GM23338 (cell line): ENCODE results near the gene FLT3. TPM values are rescaled to one million over a fixed set of nuclear protein-coding genes. Genes with fewer than 3 reads are reported as not detected.

Experiments
- ATAC-seq: fragments of 200-7000 bp; cut with Tn5 transposase; 3 replicates; pipeline ENCODE4 v1.9.1; 2020
- DNase-seq: peaks from one replicate; pipeline ENCODE4 v3.0.0-alpha.2; 2015; ENCODE audit warnings: low spot score
- H2AFZ ChIP-seq: fragments of 200-600 bp; sonication (generic); 2 replicates; pipeline ENCODE4 v1.8.0; 2016; ENCODE audit warnings: antibody characterized with exemption, mild to moderate bottlenecking, moderate library complexity
- H3F3A ChIP-seq: fragments of 200-600 bp; sonication (generic); replicated peaks from 2 replicates; pipeline ENCODE4 v1.8.0; 2017; ENCODE audit warnings: antibody characterized with exemption, mixed run types, low read depth
- H3K27ac ChIP-seq: fragments of 200-600 bp; sonication (generic); 2 replicates; pipeline ENCODE4 v1.6.1; 2016; ENCODE audit warnings: low read depth
- H3K27me3 ChIP-seq: fragments of 200-600 bp; sonication (generic); 2 replicates; pipeline ENCODE4 v1.8.0; 2016; ENCODE audit warnings: mild to moderate bottlenecking, mixed run types, moderate library complexity; ENCODE audit not compliant: insufficient read depth
- H3K36me3 ChIP-seq: fragments of 200-600 bp; sonication (generic); 2 replicates; pipeline ENCODE4 v1.8.0; 2016; ENCODE audit warnings: mild to moderate bottlenecking; ENCODE audit not compliant: insufficient read depth
- H3K4me1 ChIP-seq: fragments of 200-600 bp; sonication (generic); 2 replicates; pipeline ENCODE4 v1.8.0; 2016; ENCODE audit warnings: mild to moderate bottlenecking, moderate library complexity; ENCODE audit not compliant: insufficient read depth
- H3K4me2 ChIP-seq: fragments of 200-600 bp; sonication (generic); 2 replicates; pipeline ENCODE4 v1.7.1; 2017; ENCODE audit warnings: mixed run types
- H3K4me3 ChIP-seq: fragments of 200-600 bp; sonication (generic); 2 replicates; pipeline ENCODE4 v1.6.1; 2016; ENCODE audit warnings: mixed run types
- H3K79me2 ChIP-seq: fragments of 200-600 bp; sonication (generic); replicated peaks from 2 replicates; pipeline ENCODE4 v1.8.0; 2017; ENCODE audit warnings: mild to moderate bottlenecking; ENCODE audit not compliant: insufficient read depth
- H3K9me2 ChIP-seq: fragments of 200-600 bp; sonication (generic); 2 replicates; pipeline ENCODE4 v1.8.0; 2017; ENCODE audit not compliant: insufficient read depth
- H4K20me1 ChIP-seq: fragments of 200-600 bp; sonication (generic); replicated peaks from 2 replicates; pipeline ENCODE4 v1.8.0; 2017; ENCODE audit warnings: mild to moderate bottlenecking; ENCODE audit not compliant: insufficient read depth
- H3K27ac Mint-ChIP-seq: 2 replicates; pipeline ENCODE4 v1.8.0; 2020; ENCODE audit warnings: inconsistent platforms, mild to moderate bottlenecking, moderate library complexity, mixed read lengths
- H3K27me3 Mint-ChIP-seq: 3 replicates; pipeline ENCODE4 v1.8.0; 2022; ENCODE audit warnings: low read depth, mild to moderate bottlenecking, moderate library complexity, mixed read lengths, inconsistent platforms; ENCODE audit not compliant: insufficient read depth, poor library complexity
- H3K36me3 Mint-ChIP-seq: 3 replicates; pipeline ENCODE4 v1.8.0; 2021; ENCODE audit warnings: low read depth, mild to moderate bottlenecking, inconsistent platforms, moderate library complexity, mixed read lengths
- H3K4me1 Mint-ChIP-seq: 3 replicates; pipeline ENCODE4 v1.8.0; 2020; ENCODE audit warnings: mild to moderate bottlenecking, inconsistent platforms, mixed read lengths
- H3K4me3 Mint-ChIP-seq: 3 replicates; pipeline ENCODE4 v1.8.0; 2021; ENCODE audit warnings: moderate library complexity, mild to moderate bottlenecking, inconsistent platforms, mixed read lengths
- H3K9me3 Mint-ChIP-seq: 3 replicates; pipeline ENCODE4 v1.8.0; 2020; ENCODE audit warnings: moderate library complexity, mild to moderate bottlenecking, inconsistent platforms, mixed read lengths
- CREB1 ChIP-seq: fragments of 250-450 bp; sonication (Bioruptor Pico); IDR thresholded peaks from 2 replicates; pipeline ENCODE4 v1.5.0; 2020; ENCODE audit warnings: low read depth, mild to moderate bottlenecking, moderate library complexity
- CTCF ChIP-seq, 2 experiments: fragments of 200-600 bp in 1 of 2; sonication (generic) in 1 of 2; conservative IDR thresholded peaks; 2 replicates each; pipeline versions ENCODE4 v1.5.1 to v1.6.1; 2016 to 2017; ENCODE audit warnings: antibody characterized with exemption in 2 of 2, low read depth in 2 of 2, mild to moderate bottlenecking in 2 of 2, moderate library complexity in 1 of 2
- ETS1 ChIP-seq: IDR thresholded peaks from 2 replicates; pipeline ENCODE4 v1.6.1; 2016; ENCODE audit warnings: antibody characterized with exemption
- EZH2 ChIP-seq: fragments of 200-600 bp; sonication (generic); IDR thresholded peaks from one replicate; pipeline ENCODE4 v1.8.0; 2017; ENCODE audit warnings: antibody characterized with exemption, mild to moderate bottlenecking, low read depth; ENCODE audit not compliant: unreplicated experiment
- NANOG ChIP-seq: IDR thresholded peaks from 2 replicates; pipeline ENCODE4 v1.6.1; 2016; ENCODE audit warnings: antibody characterized with exemption, borderline replicate concordance
- REST ChIP-seq: IDR thresholded peaks from one replicate; pipeline ENCODE4 v1.6.1; 2018; ENCODE audit warnings: antibody characterized with exemption; ENCODE audit not compliant: unreplicated experiment
- STAT1 ChIP-seq: IDR thresholded peaks from one replicate; pipeline ENCODE4 v1.6.1; 2016; ENCODE audit warnings: antibody characterized with exemption; ENCODE audit not compliant: unreplicated experiment
- ZNF114 ChIP-seq: fragments of 250-450 bp; sonication (Bioruptor Pico); IDR thresholded peaks from 2 replicates; pipeline ENCODE4 v1.5.0; 2020; ENCODE audit warnings: mild to moderate bottlenecking, moderate library complexity
- ZNF331 ChIP-seq: fragments of 250-450 bp; sonication (Bioruptor Pico); IDR thresholded peaks from 2 replicates; pipeline ENCODE4 v1.5.0; 2020; ENCODE audit warnings: low read depth, mild to moderate bottlenecking, moderate library complexity
- polyA plus RNA-seq: library from polyadenylated mRNA; unstranded; fragments of >200 nt; fragmentation: Nextera tagmentation; extraction: Ambion mirVana; gene quantifications from 2 replicates; pipeline ENCODE4 v1.2.1, GENCODE V29; 2016
- total RNA-seq: library from RNA; depleted of rRNA; stranded (reverse); fragments of >200 nt; shearing (Covaris generic); gene quantifications from 2 replicates; pipeline ENCODE4 v1.2.3, GENCODE V29; 2014

The FLT3 gene
- total and polyA plus RNA-seq, 2 experiments from 2014 or later = 0.17 to 0.44 TPM

DNA sequence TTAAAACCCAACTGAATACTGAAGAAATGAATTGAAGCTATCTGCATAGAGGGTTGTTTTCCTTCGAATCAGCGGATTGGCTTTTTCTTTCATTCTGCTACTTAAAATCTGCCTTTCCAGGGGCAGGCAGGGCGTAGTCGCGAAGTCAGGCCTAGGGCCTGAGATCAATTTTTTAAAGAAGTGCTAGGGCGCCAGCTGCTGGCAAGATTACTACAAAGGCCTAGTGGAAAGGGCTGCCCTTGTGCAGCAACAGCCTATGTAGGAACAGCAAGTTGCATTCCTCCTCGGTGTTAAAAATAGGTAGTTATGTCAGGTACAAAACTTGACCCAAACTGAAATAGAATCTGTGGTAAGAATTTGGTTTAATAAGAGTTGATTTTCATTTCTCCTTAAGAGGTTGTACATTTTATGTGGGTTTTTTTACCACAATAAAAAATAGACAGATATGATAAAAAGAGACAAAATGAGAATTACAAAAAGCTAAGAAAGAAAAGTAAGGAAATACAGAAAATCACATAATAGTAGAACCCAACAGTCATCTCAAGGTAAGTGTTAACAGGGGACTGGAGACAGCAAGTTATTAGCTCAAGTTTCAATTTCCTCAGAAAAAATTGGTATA lies 102.4 kb downstream of the FLT3 start:
- H3K4me1 ChIP-seq = no peaks in the 10 kb centered on the region; the same call in 1 of the 2 replicates
- Mint-ChIP-seq H3K27me3 (peaks cover 3% of the 10 kb centered on the region), H3K36me3 (no peaks in the 10 kb centered on the region), H3K4me3 (no peak overlapping the region), H3K27ac (no peak overlapping the region), H3K9me3 (no peaks in the 10 kb centered on the region), H3K4me1 (peaks cover 9% of the 10 kb centered on the region)
- H3K27ac ChIP-seq = 0 out of 2 replicates have a peak overlapping the region, but pooled peaks have one; percentile 7
- no peak overlapping the region for H3K4me2 ChIP-seq
- H3F3A ChIP-seq = no peaks in the 10 kb centered on the region; the same call in 1 of the 2 replicates
- no peaks in the 10 kb centered on the region for H3K9me2 ChIP-seq
- no peaks in the 10 kb centered on the region for H3K36me3 ChIP-seq
- H3K27me3 ChIP-seq = no peaks in the 10 kb centered on the region
- peak; percentile 87 for DNase-seq
- H2AFZ ChIP-seq = no peak overlapping the region
- H3K4me3 ChIP-seq = no peak overlapping the region
- TF ChIP-seq CTCF (conservative IDR thresholded peaks at IDR 0.05; ENCODE audit: low read depth in 2 of 2) (peak; percentile 75 to 82), REST (no peak)
- no peaks in the 10 kb centered on the region for H4K20me1 ChIP-seq
- ATAC-seq = peak; percentile 90
- no peaks in the 10 kb centered on the region for H3K79me2 ChIP-seq

DNA sequence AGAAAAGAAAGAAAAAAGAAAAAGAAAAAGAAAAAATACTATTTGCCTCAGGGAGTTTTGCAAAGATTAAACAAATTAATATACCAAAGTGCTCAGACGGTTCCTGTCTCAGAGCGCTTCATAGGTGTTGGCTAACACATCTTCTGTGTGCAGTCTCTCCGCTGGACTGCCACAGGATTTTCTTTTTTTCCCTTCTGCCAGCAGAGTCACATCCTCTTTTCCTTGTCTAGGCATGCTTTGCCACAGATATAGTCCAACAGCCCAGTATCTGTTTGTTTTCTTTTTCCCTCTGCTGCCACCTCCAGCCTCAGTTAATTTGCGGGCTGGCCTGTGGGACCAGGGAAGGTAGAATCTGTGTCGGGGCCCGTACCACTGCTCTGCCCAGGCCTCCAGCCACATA lies 108.5 kb downstream of the FLT3 start:
- Histone ChIP-seq H3K27me3 (no peaks in the 10 kb centered on the region), H2AFZ (peak overlapping the region; percentile 52; the same call in 1 of the 2 replicates), H3K4me1 (no peaks in the 10 kb centered on the region), H3F3A (no peaks in the 10 kb centered on the region), H3K27ac (no peak overlapping the region), H4K20me1 (no peaks in the 10 kb centered on the region), H3K9me2 (no peaks in the 10 kb centered on the region), H3K4me3 (no peak overlapping the region), H3K36me3 (no peaks in the 10 kb centered on the region), H3K79me2 (no peaks in the 10 kb centered on the region), H3K4me2 (no peak overlapping the region)
- H3K4me3 Mint-ChIP-seq = no peak overlapping the region
- peaks cover 12% of the 10 kb centered on the region for H3K27me3 Mint-ChIP-seq
- ATAC-seq (no peak), DNase-seq (no peak)
- no peak overlapping the region for H3K27ac Mint-ChIP-seq
- H3K36me3 Mint-ChIP-seq = no peaks in the 10 kb centered on the region
- no peaks in the 10 kb centered on the region for H3K4me1 Mint-ChIP-seq
- no peaks in the 10 kb centered on the region for H3K9me3 Mint-ChIP-seq
- TF ChIP-seq STAT1 = no peak
- TF ChIP-seq CREB1 (CRISPR knock-in tag) = no peak
- TF ChIP-seq CTCF (conservative IDR thresholded peaks at IDR 0.05; ENCODE audit: low read depth in 2 of 2) = no peak
- no peak for TF ChIP-seq REST
- no peak for TF ChIP-seq EZH2
- TF ChIP-seq NANOG = no peak
- TF ChIP-seq ZNF114 = no peak
- no peak for TF ChIP-seq ZNF331 (CRISPR knock-in tag)
- no peak for TF ChIP-seq ETS1
